Stimulated activated CD4-positive, alpha-beta T cell treated with anti-CD3 and anti-CD28 coated beads, Interleukin-15, amount 100 ng/mL, for 24 hours (primary cell): ENCODE results near the gene ITGA3.

ENCODE experiments used
- DNase-seq: peaks from one replicate; pipeline ENCODE4 v3.0.0-alpha.2; 2020

ITGA3 gene

GRCh38 chr17:50072925-50073324 lies 17.0 kb downstream of the ITGA3 start:
- no peak for DNase-seq

GRCh38 chr17:50074227-50074626 lies 18.3 kb downstream of the ITGA3 start:
- DNase-seq, result no peak

- no peak for DNase-seq
Measured at GRCh38 chr17:50075446-50076032, 19.6 kb downstream of the ITGA3 start.

- no peak for DNase-seq
Measured at GRCh38 chr17:50076221-50076590, 20.3 kb downstream of the ITGA3 start.

- DNase-seq, result no peak
Measured at GRCh38 chr17:50076591-50077235, 20.8 kb downstream of the ITGA3 start.

GRCh38 chr17:50078430-50078829 lies 22.5 kb downstream of the ITGA3 start:
- DNase-seq, result no peak

- DNase-seq, result peak; percentile 42
Measured at GRCh38 chr17:50079334-50080095, 23.6 kb downstream of the ITGA3 start.

- no peak for DNase-seq
Measured at GRCh38 chr17:50080096-50080480, 24.2 kb downstream of the ITGA3 start.

GRCh38 chr17:50080827-50081226 lies 24.9 kb downstream of the ITGA3 start:
- DNase-seq, result no peak

GRCh38 chr17:50081757-50082156 lies 25.8 kb downstream of the ITGA3 start:
- no peak for DNase-seq

GRCh38 chr17:50087246-50087911 lies 31.5 kb downstream of the ITGA3 start:
- peak; percentile 81 for DNase-seq

- DNase-seq, result no peak
Measured at GRCh38 chr17:50087912-50088405, 32.0 kb downstream of the ITGA3 start.

GRCh38 chr17:50088952-50089825 lies 33.3 kb downstream of the ITGA3 start:
- no peak for DNase-seq

GRCh38 chr17:50090071-50090470 lies 34.2 kb downstream of the ITGA3 start:
- DNase-seq, result no peak

- no peak for DNase-seq
Measured at GRCh38 chr17:50090971-50091917, 35.3 kb downstream of the ITGA3 start.

- DNase-seq, result no peak
Measured at GRCh38 chr17:50091918-50092285, 36.0 kb downstream of the ITGA3 start.

- DNase-seq, result no peak
Measured at GRCh38 chr17:50093246-50093645, 37.3 kb downstream of the ITGA3 start.

- no peak for DNase-seq
Measured at GRCh38 chr17:50093807-50094206, 37.9 kb downstream of the ITGA3 start.

GRCh38 chr17:50094243-50094752 lies 38.4 kb downstream of the ITGA3 start:
- peak; percentile 94 for DNase-seq

- peak; percentile 97 for DNase-seq
Measured at GRCh38 chr17:50094753-50095619, 39.1 kb downstream of the ITGA3 start, which contains the start of gene PDK2. PDK2 (plus strand) TSS chr17:50095351; CDS start chr17:50095436, 85 bp downstream.
